RWPE1 (cell line): Measurements from ENCODE around the gene CTNNA3.

ENCODE experiments used
- CTCF ChIA-PET: fragments of 350-600 bp; sonication (Branson Sonifier 250); formaldehyde crosslinking; extraction: SDS; loops from one replicate; lab custom pipeline; 2021; lab: Yijun Ruan, JAX
- POLR2A ChIA-PET: fragments of 400-600 bp; formaldehyde crosslinking; extraction: SDS; loops from one replicate; lab custom pipeline; 2020; ENCODE audit warnings: antibody characterized with exemption; ENCODE audit not compliant: low non-redundant PET; lab: Yijun Ruan, JAX
- DNase-seq: peaks from one replicate; pipeline ENCODE4 v3.0.0; 2012; ENCODE audit warnings: low spot score
- H3K27ac ChIP-seq: fragments of 450-650 bp; 2 replicates; pipeline ENCODE4 v1.5.1; 2017
- TF ChIP-seq, protein P1 (sequence below): fragments of 450-650 bp; conservative IDR thresholded peaks from 2 replicates; pipeline ENCODE4 v1.5.1; 2017; ENCODE audit warnings: low read depth, mild to moderate bottlenecking

Gene CTNNA3

DNA sequence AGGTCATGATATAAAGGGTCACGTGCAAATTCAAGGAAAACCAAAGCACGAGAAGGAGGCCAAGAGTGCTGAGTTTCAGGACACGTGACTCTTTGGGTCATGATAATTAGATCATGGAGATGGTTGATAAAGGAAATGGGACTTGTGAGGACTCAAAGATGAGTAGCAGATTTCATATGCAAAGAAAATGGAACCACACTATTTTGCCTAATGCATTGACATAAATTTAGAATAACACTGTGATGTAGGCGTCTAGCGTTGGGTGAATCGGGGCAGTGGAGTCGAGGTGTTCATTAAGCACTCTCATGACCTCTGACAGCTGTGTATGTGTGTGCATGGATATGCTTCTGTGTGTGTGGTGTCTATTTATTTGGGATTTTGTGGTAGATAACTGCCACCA, 1795.7 kb downstream of the CTNNA3 start:
- ChIA-PET POLR2A (no interaction called here), CTCF (interaction anchor here (0.6 kb wide), 1 partner anchor 1141 kb away, joined by 3 read pairs; no protein-coding TSS in a partner anchor)
- TF ChIP-seq, protein P1, sequence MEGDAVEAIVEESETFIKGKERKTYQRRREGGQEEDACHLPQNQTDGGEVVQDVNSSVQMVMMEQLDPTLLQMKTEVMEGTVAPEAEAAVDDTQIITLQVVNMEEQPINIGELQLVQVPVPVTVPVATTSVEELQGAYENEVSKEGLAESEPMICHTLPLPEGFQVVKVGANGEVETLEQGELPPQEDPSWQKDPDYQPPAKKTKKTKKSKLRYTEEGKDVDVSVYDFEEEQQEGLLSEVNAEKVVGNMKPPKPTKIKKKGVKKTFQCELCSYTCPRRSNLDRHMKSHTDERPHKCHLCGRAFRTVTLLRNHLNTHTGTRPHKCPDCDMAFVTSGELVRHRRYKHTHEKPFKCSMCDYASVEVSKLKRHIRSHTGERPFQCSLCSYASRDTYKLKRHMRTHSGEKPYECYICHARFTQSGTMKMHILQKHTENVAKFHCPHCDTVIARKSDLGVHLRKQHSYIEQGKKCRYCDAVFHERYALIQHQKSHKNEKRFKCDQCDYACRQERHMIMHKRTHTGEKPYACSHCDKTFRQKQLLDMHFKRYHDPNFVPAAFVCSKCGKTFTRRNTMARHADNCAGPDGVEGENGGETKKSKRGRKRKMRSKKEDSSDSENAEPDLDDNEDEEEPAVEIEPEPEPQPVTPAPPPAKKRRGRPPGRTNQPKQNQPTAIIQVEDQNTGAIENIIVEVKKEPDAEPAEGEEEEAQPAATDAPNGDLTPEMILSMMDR: no peak
- H3K27ac ChIP-seq: no peak overlapping the region
- no peak for DNase-seq

DNA sequence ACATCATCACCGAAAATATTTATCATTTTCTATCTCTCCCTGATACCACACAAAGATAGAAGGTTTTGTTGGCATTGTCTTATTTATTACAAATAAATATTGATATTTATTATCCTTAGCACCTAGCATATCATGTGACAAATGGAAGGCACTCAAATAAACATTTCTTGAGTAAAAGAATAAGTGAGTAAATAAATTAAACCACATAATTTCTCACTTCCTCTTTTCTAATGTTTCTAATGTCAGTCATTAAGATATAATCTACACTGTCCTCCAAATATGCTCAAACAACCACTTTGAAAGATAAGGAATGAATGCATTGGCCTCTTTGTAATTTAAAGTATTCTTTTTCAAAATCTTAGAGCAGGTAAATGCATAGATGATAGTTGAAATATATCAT, 1797.9 kb downstream of the CTNNA3 start:
- no peak for DNase-seq
- POLR2A ChIA-PET: no interaction called here
- TF ChIP-seq, protein P1: no peak
- CTCF ChIA-PET: interaction anchor here (0.7 kb wide), 1 partner anchor 611 kb away, joined by 4 read pairs; no protein-coding TSS in a partner anchor
- no peak overlapping the region for H3K27ac ChIP-seq

DNA sequence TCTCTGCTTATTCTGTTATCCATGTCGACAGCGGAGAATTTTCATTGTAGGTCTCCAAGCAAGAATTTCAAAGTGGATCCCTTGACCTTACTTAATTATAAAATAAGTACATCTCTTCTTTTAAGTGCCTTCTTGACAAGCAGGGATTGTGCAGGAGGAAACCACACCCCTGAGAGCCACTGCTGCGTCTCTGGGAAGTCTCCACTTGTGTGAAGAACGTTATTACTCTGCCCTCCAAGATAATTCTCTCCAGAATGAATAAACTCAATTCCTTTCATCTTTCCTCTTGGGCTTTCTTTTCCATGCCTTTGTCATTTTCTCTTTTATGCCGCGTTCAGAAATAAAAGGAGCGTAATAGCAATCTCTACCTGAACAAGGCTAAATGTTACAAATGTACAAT, 1801.0 kb downstream of the CTNNA3 start:
- TF ChIP-seq, protein P1: no peak
- ChIA-PET POLR2A (no interaction called here), CTCF (no interaction called here)
- no peak overlapping the region for H3K27ac ChIP-seq
- DNase-seq: no peak

DNA sequence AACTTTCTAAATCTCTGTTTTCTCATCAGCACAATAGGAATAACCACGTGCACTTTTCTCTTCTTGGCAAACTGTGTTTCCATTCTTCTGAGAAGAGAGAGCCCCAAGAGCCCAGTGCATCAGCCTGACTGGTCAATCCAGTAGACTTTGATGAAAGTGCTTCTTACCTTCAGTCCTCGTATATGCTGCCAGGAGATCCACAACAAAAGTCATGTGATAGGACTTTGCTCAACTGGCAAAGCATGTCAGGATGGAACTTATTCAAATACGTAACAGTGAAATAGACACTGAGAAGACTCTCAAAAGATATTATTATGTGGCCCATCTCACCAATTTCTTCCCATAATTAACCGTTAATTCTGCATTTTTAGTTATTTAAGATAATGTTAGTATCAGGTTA, 1801.6 kb downstream of the CTNNA3 start:
- TF ChIP-seq, protein P1: no peak
- DNase-seq: no peak
- CTCF ChIA-PET: no interaction called here
- H3K27ac ChIP-seq: no peak overlapping the region
- POLR2A ChIA-PET: no interaction called here

DNA sequence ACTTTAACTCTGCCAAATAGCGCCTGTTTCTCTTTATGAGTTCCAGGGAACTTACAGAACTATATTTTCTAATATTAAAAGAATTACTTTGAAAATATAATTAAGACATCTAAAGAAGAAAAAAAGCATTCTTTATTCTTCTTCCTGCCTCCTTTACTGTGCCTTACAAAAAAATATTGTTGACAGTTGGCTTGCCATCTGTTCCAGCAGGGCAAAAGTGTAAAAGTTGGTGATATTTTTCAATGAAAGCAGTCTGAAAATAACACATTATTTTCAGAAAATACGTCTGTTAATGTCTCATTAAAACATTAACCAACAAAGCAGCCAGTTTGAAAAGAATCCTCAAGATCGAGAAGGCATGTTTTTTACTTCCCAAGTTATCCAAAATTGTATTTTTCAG, 1802.3 kb downstream of the CTNNA3 start:
- CTCF ChIA-PET: no interaction called here
- no peak for DNase-seq
- no peak overlapping the region for H3K27ac ChIP-seq
- TF ChIP-seq, protein P1: no peak
- POLR2A ChIA-PET: no interaction called here

DNA sequence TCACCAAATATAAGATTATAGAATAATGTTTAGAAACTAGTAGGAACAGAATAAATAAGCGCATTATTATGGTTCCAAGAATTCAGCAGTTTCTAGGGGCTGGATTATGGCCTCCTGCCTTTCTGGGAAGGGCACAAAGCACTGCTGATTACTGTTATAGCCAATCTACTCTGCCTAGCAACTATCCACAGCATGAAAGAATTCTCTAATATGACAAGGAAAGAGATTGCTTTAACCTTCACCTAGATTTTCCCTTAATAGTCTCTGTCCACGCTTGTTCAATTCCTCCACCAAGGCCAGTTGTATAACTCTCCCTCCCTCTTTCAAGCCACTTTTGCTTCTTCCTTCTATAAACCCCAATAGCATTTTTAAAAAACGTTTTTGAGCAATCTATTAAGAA, 1803.7 kb downstream of the CTNNA3 start:
- TF ChIP-seq, protein P1: no peak
- DNase-seq: no peak
- CTCF ChIA-PET: interaction anchor here (0.6 kb wide), 1 partner anchor 14 kb away, joined by 3 read pairs; no protein-coding TSS in a partner anchor
- no peak overlapping the region for H3K27ac ChIP-seq
- POLR2A ChIA-PET: no interaction called here
